CD4-positive, alpha-beta T cell treated with Interferon alpha-2 for 1 hour (primary cell): ENCODE results near the gene ZNF319.

Source experiments
- DNase-seq, 2 donors: peaks; one replicate each; pipeline ENCODE4 v3.0.0-alpha.2; 2020 to 2022

ZNF319 gene

DNA sequence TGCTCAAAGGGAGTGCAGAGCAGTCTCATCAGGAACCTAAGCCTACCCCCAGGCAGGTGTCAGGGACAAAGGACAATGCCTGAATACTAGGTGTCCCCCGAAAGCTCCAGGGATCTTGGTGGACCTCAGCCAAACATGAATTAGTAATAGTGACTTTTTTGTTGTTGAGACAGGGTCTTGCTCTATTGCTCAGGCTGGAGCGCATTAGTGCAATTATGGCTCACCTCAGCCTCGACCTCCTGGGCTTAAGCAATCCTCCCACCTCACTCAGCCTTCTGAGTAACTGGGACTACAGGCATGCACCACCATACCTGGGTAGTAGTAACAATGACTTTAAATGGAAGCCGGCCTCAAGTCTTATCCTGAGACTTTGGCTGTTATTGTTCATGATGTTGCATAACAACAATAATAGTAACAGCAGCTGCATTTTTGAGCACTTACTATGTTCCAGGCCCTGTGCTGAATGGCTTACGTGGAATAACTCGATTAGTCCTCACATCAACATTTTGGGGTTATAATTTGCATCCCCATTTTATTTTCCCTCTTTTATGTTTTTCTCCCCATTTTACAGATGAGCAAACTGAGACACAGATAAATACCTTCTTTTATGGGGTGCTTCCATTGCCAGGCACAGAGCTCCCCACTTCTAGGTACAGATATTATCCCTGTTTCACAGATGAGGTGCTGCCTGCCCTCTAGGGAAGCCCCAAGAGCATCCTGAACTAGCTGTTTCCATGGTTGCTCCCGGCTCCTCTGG, 49.1 kb downstream of the ZNF319 start:
- no peak for DNase-seq

DNA sequence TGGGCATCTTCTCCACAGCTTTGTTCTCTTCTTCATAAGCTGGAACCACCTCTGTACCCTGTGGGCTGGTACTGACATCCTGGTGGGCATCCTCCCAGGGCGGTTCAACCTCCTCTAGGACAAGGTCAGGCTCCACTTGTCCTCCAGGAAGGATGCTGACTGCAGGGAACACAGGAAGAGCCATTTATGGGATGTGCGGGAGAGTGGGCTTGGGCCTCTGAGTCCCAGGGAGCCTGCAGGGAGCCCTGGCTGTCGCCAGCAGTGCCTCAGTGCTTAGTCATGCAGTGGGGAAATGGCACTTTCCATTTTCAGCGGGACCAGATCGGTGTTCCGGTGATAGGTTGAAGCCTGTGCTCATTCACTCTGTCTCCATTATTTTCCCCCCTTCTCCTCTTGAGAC, 50.1 kb downstream of the ZNF319 start:
- DNase-seq, result no peak

- no peak for DNase-seq
Measured at GRCh38 chr16:57949595-57950238, 50.8 kb downstream of the ZNF319 start.

- no peak for DNase-seq
Measured at GRCh38 chr16:57949013-57949412, 51.5 kb downstream of the ZNF319 start.

DNA sequence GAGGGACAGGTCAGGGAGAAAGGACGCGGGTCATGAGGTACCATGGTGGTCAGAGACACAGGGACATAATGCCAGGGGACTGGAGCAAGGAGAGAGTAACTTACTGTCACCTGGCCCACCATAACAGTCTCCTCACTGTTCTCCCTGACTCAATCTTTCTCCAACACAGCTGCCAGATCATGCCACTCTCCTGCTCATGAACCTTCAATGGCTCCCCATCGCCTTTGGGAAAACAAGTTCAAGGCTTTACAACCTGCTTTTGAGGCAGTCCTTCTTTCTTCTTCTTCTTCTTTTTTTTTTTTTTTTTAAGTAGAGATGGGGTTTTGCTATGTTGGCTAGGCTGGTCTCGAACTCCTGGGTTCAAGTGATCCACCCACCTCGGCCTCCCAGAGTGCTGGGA, 52.4 kb downstream of the ZNF319 start:
- DNase-seq, result no peak

- no peak for DNase-seq
Measured at GRCh38 chr16:57947261-57947660, 53.2 kb downstream of the ZNF319 start.

GRCh38 chr16:57946181-57946801, 54.2 kb downstream of the ZNF319 start:
- DNase-seq, result no peak

DNA sequence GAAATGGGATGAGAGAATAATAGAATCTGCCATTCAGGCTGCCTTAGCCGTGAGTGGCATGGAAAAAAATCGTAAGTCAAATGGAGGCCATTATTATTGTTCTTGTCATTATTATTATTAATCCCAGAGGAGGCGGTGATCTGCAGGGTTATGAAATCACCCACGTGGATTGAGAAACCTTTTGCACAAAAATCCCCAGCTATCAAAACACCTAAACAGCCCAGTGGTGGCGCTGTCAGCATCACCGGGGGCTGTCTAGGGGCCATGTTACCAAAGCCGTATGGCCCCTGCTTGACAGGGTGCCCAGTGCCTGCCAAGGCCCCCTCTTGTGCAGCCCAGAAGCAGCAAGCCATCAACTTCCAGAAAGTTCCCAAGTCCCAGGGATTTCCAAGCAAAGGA, 54.7 kb downstream of the ZNF319 start:
- no peak for DNase-seq

- no peak for DNase-seq
Measured at GRCh38 chr16:57944970-57945739, 55.3 kb downstream of the ZNF319 start.
